ENCODE measurements around the gene LRRC66.

Gene LRRC66

GRCh38 chr4:52019936-52020657 lies at the start of gene LRRC66:
Gene LRRC66, minus strand, starts transcription at chr4:52020363. Its CDS starts 2,750 bp downstream, at chr4:52017613.
- no peak for DNase-seq (ENCODE audit: low read depth)

DNA sequence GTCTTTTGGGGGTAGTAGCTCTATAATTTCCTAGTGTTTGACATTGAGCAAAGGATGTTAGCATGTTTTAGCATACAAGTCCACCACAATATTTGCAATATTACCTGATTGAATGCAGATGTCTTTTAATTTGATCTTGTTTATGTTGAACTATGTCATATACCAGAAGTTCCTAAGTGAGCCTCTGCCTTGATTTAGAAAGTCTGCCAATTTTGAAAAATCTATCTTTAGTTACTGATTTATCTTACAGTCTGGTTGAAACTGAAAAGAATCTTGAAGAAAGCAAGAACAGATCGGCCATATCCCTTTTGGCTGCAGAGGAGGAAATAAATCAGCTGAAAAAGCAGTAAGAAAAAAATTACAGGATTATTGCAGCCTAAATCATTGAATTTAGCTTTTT lies 49.4 kb upstream of the LRRC66 start:
- DNase-seq (ENCODE audit: low read depth) = no peak

DNA sequence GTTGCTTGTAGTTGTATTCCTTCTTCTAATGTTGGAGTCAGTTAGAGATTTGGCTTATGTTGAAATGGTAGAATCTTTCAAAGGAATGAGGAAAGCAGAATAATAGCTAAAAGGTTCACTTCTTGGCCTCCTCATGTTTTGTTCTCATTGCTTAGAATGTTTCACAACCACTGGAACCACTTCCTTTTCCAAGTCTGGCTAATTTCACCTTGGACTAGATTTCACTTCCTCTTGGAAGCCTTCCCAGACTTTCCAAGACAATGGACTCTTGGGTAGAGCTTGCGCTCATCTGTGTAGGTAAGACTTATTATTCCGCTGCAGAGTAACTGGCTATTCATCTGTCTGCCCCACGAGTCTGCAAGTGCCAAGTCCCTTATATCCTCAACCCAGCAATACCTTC lies 39.2 kb upstream of the LRRC66 start:
- no peak for DNase-seq (ENCODE audit: low read depth)

DNA sequence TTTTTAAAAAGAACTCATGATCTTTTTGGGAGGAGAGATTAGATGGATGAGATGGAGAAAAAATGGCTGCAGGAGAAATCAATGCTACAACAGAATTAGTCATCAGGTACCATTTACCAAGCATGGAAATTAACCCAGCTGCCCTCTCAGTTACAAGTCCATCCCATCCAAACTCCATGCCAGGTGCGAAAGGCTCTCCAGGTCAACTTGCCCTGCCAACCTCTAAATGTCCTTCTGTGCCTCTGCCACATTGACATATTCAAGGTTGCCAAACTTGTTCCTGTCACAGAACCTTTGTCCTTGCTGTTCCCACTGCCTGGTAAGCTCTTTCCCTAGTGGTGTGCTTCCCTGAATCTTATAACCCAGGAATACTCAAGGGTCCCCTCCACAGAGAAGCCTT lies 38.1 kb upstream of the LRRC66 start:
- DNase-seq (ENCODE audit: low read depth) = no peak

- DNase-seq (ENCODE audit: low read depth) = no peak
Observed at GRCh38 chr4:52057196-52057595, 37.0 kb upstream of the LRRC66 start.

GRCh38 chr4:52054254-52054653 lies 34.1 kb upstream of the LRRC66 start:
- no peak for DNase-seq (ENCODE audit: low read depth)

- DNase-seq (ENCODE audit: low read depth) = no peak
Observed at GRCh38 chr4:52052475-52052780, 32.3 kb upstream of the LRRC66 start.

DNA sequence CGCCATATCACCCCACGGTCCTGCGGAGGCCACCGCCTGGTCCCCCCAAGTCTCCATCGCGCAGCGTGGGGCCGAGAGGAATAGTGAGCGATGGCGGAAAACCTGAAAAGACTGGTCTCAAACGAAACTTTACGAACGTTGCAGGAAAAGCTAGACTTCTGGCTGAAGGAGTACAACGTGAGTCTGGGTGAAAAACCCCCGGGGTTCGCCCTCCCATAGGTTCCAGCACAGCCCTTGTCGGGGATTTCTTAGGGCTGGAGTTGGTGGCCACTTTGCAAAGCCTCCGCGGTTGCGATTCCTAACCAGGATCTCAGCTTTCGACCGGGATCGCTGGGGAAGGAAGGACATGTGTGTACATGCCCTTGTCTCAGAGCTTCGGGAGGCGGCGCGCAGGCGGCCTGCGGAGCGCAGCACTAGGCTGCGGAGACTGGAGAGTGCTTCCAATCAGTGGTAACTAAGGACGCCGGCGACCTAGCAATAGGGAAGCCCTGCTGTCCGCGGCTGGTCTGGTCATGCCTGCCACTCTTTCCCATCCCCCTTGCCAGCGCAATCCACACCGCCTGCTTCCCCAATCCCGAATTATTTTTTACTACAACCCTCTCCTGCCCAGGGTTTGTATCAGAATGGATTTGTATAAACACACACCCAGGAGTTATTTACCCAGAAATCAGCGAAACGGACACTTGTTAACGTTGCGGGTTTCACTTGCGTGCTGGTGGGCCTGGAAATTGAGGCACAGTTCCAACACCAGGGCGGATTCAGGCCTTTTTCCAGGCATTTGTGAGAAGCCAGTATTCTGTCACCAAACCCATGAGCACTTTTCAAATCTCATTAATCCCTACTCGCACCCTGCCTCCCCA lies 31.7 kb upstream of the LRRC66 start:
- DNase-seq (ENCODE audit: low read depth) = no peak

- no peak for DNase-seq (ENCODE audit: low read depth)
Observed at GRCh38 chr4:52051213-52051614, 31.1 kb upstream of the LRRC66 start, which contains the start of gene SPATA18. Gene SPATA18, plus strand, starts transcription at chr4:52051304. Its CDS starts 401 bp downstream, at chr4:52051705.

- DNase-seq (ENCODE audit: low read depth) = no peak
Observed at GRCh38 chr4:52049266-52049665, 29.1 kb upstream of the LRRC66 start.

GRCh38 chr4:52045028-52045427 lies 24.9 kb upstream of the LRRC66 start:
- DNase-seq (ENCODE audit: low read depth) = no peak

DNA sequence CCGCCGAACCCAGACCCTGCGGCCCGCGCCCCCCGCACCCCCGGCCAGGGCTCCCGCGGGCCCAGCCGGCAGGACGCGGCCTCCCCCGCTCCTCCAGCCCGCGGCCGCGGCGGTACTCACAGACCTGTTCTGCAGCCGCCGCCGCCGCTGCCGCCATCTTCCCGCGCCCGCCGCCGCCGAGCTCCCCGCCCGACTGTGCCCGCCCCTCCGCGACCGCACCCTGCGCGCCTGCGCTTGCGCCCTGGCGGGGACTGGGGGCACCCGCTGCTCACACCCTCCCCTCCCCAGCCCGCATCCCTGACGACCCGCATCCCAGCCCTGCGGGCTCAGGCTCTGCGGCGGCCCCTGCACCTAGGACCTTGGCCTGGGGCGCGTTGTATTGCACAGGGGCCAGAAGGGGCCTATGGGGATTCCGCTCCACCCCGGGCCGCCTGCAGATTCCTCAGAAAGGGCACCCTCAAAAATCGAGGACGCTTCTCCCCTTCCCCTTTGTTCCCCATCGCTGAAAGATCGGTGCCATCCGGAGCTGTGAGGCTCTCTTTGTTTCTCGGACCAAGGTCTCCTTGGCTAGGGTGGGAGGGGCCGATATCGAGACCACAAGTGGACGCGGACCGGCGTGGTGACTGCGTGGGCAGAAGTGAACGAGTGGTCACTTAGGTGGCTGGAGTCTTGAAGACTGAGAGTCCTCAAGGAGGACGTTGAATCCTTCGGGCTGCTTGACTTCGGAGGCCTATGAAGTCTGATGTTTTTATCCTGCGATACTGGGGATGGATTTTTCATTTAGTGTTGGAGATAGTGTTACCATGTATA lies 18.1 kb upstream of the LRRC66 start, which contains the start of gene SGCB:
Gene SGCB (minus strand): TSS at position 197 of the 810 bp plus-strand sequence. CDS start 40 bp downstream, at position 157.
- peak; percentile 38 for DNase-seq (ENCODE audit: low read depth)

DNA sequence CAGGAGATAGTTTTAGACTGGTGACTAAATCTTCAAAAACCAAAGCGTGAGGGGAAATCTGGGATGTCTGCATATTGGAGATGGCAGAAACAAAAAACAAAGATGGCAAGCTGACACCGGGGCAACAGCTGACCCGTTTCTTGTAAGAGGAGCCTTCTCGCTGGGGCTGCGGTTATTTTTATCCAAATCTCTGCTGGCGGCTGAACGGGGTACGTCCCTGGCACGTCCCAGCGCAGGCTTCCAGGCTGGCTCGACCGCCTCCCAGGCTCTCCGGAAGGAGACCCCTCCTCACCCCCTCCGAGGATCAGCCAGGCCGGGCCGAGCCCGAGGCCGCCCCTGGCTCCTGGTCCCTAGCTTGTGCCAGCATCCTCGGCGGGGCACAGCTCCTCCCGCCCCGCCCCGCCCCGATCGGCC lies 17.5 kb upstream of the LRRC66 start:
- DNase-seq (ENCODE audit: low read depth) = no peak

DNA sequence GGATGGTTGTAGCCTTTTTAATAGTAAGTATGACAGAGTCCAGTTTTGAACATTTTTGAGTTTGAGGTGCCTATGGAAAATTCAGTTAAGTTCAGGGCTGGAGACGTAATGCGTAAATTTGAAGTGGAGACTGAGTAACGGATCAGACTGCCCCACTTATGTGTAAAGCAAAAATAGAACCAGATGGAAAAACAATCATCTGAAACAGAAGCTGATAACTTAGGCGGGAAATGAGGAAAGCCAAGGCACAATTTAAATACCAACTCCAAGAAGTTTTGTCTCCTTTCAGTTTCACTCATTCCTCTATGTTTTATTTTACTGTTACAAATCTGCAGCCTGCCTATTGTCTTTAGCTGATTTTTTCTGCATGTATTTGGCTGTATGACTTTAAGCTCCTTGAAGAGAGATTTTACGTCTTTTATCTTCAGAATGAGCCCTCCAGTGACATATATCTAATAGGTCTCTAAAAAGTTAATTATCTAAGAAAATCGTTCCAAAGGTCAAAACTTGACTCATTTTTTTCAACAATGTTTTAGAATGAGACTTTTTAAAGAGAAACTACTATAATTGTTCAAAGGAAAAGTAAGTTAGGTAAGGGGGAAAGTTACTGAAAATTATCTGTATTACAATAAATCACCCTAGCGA lies 16.8 kb upstream of the LRRC66 start:
- DNase-seq (ENCODE audit: low read depth) = no peak

- DNase-seq (ENCODE audit: low read depth) = no peak
Observed at GRCh38 chr4:52035190-52035589, 15.0 kb upstream of the LRRC66 start.

- DNase-seq (ENCODE audit: low read depth) = no peak
Observed at GRCh38 chr4:52032005-52032404, 11.8 kb upstream of the LRRC66 start.

DNA sequence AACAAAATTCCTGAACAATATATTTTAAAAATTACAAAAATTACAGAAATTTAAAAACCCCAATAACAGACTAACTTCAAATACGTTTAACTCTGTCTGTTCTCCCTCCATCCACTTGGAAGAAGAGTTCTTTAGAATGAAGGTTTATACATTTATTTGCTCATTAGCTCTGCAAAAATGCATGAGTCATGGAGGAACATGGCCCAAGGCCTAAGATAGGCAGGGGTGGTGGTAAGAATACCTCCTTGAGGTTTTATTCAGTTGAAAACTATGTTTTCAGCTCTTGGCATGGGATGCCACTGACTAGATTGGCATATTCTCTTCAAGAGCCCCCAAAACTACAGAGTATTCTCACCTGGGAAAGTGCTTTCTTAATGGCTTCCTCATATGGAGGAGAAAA lies 8.8 kb upstream of the LRRC66 start:
- DNase-seq (ENCODE audit: low read depth) = no peak

GRCh38 chr4:52017814-52018213 lies 2.3 kb downstream of the LRRC66 start:
- no peak for DNase-seq (ENCODE audit: low read depth)

GRCh38 chr4:52016981-52017380 lies 3.2 kb downstream of the LRRC66 start:
- DNase-seq (ENCODE audit: low read depth) = no peak

DNA sequence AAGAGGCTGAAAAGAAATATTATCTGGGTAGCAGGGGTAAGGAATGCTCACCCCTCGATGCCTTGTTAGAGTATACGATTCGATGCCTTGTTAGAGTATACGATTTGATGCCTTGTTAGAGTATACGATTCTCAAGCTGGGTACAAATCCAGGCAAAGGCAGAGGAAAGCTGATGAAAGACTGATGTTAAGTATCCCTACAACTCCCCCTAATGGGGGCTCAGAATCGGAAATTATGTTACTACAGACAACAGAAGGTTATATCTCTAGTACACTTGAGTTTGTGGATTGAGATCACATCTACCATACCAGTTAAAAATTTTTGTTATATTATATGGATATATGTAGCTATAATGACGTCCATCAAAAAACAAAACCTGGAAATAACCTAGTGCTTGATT lies 4.8 kb downstream of the LRRC66 start:
- no peak for DNase-seq (ENCODE audit: low read depth)

DNA sequence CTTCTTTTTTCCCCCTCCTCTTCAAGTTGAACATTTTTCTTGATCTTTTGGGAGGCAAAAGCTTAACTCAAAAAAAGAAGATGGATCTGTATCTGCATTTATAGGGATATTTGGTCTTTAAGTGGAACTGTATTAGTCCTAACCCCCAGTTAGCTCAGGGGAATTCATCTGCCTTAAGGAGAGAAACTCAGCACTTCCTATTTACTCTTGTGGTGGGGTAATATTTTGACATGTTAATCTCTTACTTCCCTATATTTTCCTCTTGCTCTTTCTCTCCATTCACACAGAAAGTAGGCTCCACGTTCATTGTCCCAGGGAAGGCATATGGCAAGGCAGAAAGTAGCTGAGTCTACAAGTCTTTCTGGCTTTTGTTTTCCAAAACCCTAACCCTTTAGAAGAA lies 5.3 kb downstream of the LRRC66 start:
- DNase-seq (ENCODE audit: low read depth) = no peak

DNA sequence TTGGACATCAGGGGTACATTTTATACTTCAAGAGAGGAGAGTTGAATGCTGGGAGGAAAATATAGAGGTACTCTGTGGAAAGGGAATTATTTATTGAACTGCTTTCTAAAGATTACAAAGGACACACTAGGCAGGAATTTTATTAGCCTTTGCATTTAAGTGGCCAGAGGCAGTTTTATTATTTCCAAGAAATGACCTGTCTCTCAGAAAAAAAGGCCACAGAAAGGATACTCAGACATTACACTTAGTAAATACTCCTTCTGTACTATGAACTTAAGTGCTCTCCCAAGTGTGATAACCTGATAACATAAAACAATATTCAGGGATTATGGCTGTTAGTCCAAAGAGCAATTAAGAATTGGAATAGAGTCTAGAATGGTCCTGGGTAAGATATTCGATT lies 7.5 kb downstream of the LRRC66 start:
- no peak for DNase-seq (ENCODE audit: low read depth)

Data from stimulated activated CD8-positive, alpha-beta memory T cell treated with anti-CD3 and anti-CD28 coated beads, Interleukin-15, amount 100 ng/mL, for 1 hour (primary cell).